Calu3 (cell line): ENCODE measurements around the gene EFR3B. TPM values are rescaled to one million over a fixed set of nuclear protein-coding genes. Genes with fewer than 3 reads are reported as not detected.

Experiments
- BruUV-seq: library from RNA; stranded (reverse); fragments of 400-500 nt; replicated peaks from 2 replicates; lab custom pipeline; 2021; lab: Mats Ljungman, UMichigan
- CTCF ChIA-PET: fragments of 300-600 bp; sonication (Branson Sonifier 250); formaldehyde crosslinking; loops from one replicate; lab custom pipeline; 2022; ENCODE audit warnings: antibody characterized with exemption; lab: Charles Lee
- DNase-seq: peaks from one replicate; pipeline ENCODE4 v3.0.0; 2022
- H3K27ac Mint-ChIP-seq: one replicate; pipeline ENCODE4 v1.8.0; 2022; ENCODE audit warnings: mixed read lengths; ENCODE audit not compliant: unreplicated experiment
- H3K27me3 Mint-ChIP-seq: one replicate; pipeline ENCODE4 v1.8.0; 2022; ENCODE audit warnings: mixed read lengths; ENCODE audit not compliant: unreplicated experiment
- H3K36me3 Mint-ChIP-seq: one replicate; pipeline ENCODE4 v1.8.0; 2022; ENCODE audit warnings: mild to moderate bottlenecking, moderate library complexity, mixed read lengths; ENCODE audit not compliant: insufficient read depth, unreplicated experiment
- H3K4me1 Mint-ChIP-seq: one replicate; pipeline ENCODE4 v1.8.0; 2022; ENCODE audit warnings: mild to moderate bottlenecking, low read depth, mixed read lengths; ENCODE audit not compliant: unreplicated experiment
- H3K4me3 Mint-ChIP-seq: one replicate; pipeline ENCODE4 v1.8.0; 2022; ENCODE audit warnings: mild to moderate bottlenecking, low read depth, moderate library complexity, mixed read lengths; ENCODE audit not compliant: unreplicated experiment
- H3K9me3 Mint-ChIP-seq: one replicate; pipeline ENCODE4 v1.8.0; 2022; ENCODE audit warnings: low read depth, mixed read lengths; ENCODE audit not compliant: unreplicated experiment
- CTCF ChIP-seq: fragments of 200-600 bp; IDR thresholded peaks from one replicate; pipeline ENCODE4 v1.8.0; 2022; ENCODE audit warnings: antibody characterized with exemption; ENCODE audit not compliant: unreplicated experiment
- intact Hi-C: fragments of 100-400 bp; cut with micrococcal nuclease; formaldehyde crosslinking; loops from one replicate; pipeline ENCODE4 v1.10.0; 2022; ENCODE audit not compliant: unreplicated experiment
- total RNA-seq: library from RNA; stranded (reverse); gene quantifications from 2 replicates; pipeline ENCODE4 v1.2.3, GENCODE V29; 2022

Gene EFR3B
- total RNA-seq, 1 experiment from 2014 or later = 0.17 TPM

GRCh38 chr2:25081237-25081790 is 39.4 kb downstream of the EFR3B start:
- Mint-ChIP-seq H3K27ac (no peak overlapping the region), H3K9me3 (no peaks in the 10 kb centered on the region), H3K27me3 (peaks cover 67% of the 10 kb centered on the region), H3K36me3 (no peaks in the 10 kb centered on the region), H3K4me1 (peaks cover 13% of the 10 kb centered on the region), H3K4me3 (no peak overlapping the region)
- DNase-seq = no peak
- intact Hi-C loops = no loop called here
- no peak for TF ChIP-seq CTCF
- no TSS peak for BruUV-seq
- CTCF ChIA-PET = no interaction called here

GRCh38 chr2:25082002-25082622 is 40.2 kb downstream of the EFR3B start:
- no peak overlapping the region for H3K4me3 Mint-ChIP-seq
- CTCF ChIA-PET = no interaction called here

GRCh38 chr2:25085761-25086560 is 44.1 kb downstream of the EFR3B start:
- peaks cover 42% of the 10 kb centered on the region for H3K27me3 Mint-ChIP-seq
- H3K4me3 Mint-ChIP-seq = no peak overlapping the region
- no peak overlapping the region for H3K27ac Mint-ChIP-seq
- H3K4me1 Mint-ChIP-seq = no peaks in the 10 kb centered on the region
- TF ChIP-seq CTCF = no peak
- no peaks in the 10 kb centered on the region for H3K36me3 Mint-ChIP-seq
- intact Hi-C loops = no loop called here
- H3K9me3 Mint-ChIP-seq = no peaks in the 10 kb centered on the region
- DNase-seq = no peak
- CTCF ChIA-PET = no interaction called here
- no TSS peak for BruUV-seq

More at GRCh38 chr2:25082002-25082622, 40.2 kb downstream of the EFR3B start:
- no peak for DNase-seq
- Mint-ChIP-seq H3K36me3 (no peaks in the 10 kb centered on the region), H3K27me3 (peaks cover 59% of the 10 kb centered on the region), H3K9me3 (no peaks in the 10 kb centered on the region), H3K4me1 (peaks cover 13% of the 10 kb centered on the region), H3K27ac (no peak overlapping the region)
- TF ChIP-seq CTCF = no peak
- intact Hi-C loops = no loop called here
- BruUV-seq = no TSS peak

GRCh38 chr2:25088817-25089516 is 47.1 kb downstream of the EFR3B start:
- no peak overlapping the region for H3K27ac Mint-ChIP-seq
- CTCF ChIA-PET = no interaction called here

More at GRCh38 chr2:25088817-25089516, 47.1 kb downstream of the EFR3B start:
- BruUV-seq = no TSS peak
- Mint-ChIP-seq H3K36me3 (no peaks in the 10 kb centered on the region), H3K9me3 (no peaks in the 10 kb centered on the region), H3K27me3 (peaks cover 41% of the 10 kb centered on the region), H3K4me1 (no peaks in the 10 kb centered on the region), H3K4me3 (no peak overlapping the region)
- intact Hi-C loops = no loop called here
- TF ChIP-seq CTCF = no peak
- no peak for DNase-seq
